T-helper 9 cell (primary cell): ENCODE measurements around the gene BPTF.
A peak's percentile ranks its signal among the peaks of the same experiment; 100 is the strongest.
"Not testable (repeated sequence)": the region's sequence is repeated elsewhere in the genome, so short reads cannot be mapped to it uniquely, and the experiment has no call there.

Source experiments
- DNase-seq: peaks from one replicate; pipeline ENCODE4 v3.0.0-alpha.2; 2020

Gene BPTF

DNA sequence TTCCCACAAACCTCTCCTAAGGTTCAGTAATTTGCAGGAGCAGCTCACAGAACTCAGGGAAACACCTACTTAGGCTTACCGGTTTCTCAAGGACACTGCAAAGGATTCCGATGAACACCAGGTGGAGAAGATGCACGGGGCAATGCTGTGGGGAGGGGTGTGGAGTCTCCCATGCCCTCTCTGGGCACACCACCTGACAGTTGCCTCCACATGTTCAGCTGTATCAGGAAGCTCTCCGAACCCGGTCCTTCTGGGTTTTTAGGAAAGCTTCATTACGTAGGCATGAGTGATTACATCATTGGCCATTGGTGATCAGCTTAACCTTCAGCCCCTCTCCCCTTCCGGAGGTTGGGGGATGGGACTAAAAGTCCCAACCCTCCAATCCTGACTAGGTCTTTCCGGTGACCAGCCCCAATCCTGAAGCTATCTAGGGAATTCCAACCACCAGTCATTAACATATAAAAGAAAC lies 149.3 kb downstream of the BPTF start:
- no peak for DNase-seq

- DNase-seq: not testable (repeated sequence)
These were observed 151.0 kb downstream of the BPTF start for GRCh38 chr17:67976306-67976705.

DNA sequence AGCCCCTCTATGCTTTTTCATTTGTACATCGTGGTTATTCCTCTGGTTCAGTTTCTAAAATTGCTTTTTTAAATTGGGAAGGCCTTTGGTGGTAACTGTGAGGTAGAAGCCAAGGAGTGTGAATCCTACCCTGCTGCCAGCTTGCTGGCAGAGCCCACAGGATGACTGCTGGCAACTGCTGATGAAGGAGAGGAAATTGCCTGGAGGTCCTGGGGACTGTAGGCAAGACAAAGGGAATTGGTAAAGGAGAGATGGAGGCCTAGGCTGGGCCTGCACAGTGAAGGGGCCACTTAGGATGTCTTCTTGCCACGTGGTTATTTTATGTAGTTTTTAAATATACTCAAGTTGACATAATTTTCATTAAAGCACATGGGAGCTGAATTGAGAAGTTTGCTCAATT lies 155.2 kb downstream of the BPTF start:
- no peak for DNase-seq

GRCh38 chr17:67980883-67981282 lies 155.6 kb downstream of the BPTF start:
- not testable (repeated sequence) for DNase-seq

- no peak for DNase-seq
These were observed 156.8 kb downstream of the BPTF start for GRCh38 chr17:67982034-67982640.

GRCh38 chr17:67982686-67983382 lies 157.5 kb downstream of the BPTF start:
- DNase-seq: no peak

GRCh38 chr17:67983383-67983688 lies 158.0 kb downstream of the BPTF start:
- DNase-seq: no peak

- DNase-seq: no peak
These were observed 165.6 kb downstream of the BPTF start for GRCh38 chr17:67990909-67991308.

GRCh38 chr17:67992548-67993152 lies 167.3 kb downstream of the BPTF start:
- no peak for DNase-seq

GRCh38 chr17:67993153-67993997 lies 168.1 kb downstream of the BPTF start:
- peak; percentile 57 for DNase-seq

DNA sequence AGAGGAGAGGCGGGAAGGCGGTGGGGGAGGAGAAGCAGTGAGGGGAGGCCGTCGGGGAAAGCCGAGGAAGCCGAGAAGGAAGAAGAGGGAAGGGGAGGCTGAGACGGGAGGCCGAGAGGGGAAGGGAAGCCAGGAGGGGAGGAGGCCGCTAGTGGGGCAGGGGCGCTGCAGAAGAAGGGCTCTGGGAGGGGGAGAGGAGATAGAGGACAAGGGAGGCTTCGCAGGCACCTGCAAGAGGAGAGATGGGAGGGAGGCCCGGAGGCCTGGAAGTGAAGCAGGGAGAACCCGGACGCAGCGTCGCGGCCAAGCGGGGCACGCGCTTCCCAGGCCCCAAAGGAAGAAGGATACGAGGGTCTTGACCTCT lies 168.7 kb downstream of the BPTF start:
- DNase-seq: no peak

- no peak for DNase-seq
These were observed 169.7 kb downstream of the BPTF start for GRCh38 chr17:67994817-67995569.

DNA sequence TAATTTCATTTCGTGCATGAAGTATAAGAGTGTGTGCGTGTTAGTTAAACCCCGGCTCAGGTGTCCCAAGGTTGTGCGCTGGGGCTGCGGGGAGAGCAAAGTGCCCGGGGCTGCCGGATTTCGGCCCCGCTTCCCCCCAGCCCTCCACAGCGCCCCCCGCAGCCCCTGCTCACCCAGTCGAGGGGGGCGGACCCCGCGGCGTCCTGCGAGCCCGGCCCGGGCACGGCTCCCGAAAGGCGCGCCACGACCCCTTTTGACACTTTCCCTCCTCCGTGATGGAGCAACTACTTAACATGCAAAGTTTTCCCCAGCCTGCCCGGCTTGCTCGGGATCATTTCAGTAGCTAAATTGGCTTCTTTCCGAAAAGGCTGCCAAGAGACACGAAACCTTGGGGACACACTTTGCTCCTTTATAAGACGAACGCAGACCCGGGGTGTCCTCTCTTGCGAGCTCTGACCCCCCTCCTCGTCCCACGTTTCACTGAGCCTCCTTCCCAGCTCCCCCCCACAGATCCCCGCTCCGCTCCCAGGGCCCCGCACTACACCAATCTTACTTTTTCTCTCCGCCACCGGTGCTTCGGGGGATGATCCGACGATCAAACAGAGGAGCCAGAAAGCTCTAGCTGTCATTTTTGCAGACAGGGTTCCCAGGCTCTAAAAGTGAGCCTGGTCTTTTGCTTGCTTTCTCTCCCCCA lies 170.4 kb downstream of the BPTF start:
- no peak for DNase-seq

DNA sequence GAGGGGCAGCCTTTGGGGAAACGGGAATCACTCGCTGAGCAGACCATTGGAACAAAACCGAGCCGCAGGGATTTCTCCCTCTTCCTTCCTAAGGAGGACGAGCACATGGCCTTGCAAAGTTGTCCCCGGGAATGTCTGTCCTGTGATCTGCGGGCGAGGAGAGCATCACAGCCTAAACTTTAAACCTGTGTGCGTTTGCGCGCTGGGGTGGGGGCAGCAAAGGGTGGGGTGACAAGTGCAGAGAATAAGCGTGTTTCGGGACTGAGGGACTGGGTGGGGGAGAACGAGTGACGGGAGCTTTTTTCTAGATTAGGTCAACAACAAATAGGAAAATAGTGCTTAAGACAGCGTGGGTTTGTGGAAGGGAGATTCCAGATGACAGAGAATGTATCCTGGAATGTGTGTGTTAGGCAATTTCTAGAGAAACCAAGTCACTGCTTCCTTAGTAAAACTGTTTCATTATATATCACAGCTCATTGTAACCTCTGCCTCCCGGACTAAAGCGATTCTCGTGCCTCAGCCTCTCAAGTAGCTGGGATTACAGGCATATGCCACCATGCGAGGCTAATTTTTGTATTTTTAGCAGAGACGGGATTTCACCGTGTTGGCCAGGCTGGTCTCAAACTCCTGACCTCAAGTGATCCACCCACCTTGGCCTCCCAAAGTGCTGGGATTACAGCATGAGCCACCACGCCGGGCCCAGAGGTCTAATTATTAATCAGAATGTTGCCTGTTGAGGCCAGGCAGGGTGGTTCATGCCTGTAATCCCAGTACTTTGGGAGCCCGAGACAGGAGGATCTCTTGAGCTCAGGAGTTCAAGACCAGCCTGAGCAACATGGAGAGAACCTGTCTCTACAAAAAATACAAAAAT lies 171.2 kb downstream of the BPTF start, which contains the start of gene C17orf58:
Gene C17orf58 (minus strand): TSS at position 169 of the 871 bp plus-strand sequence. CDS start 271 bp downstream, outside the sequence.
- not testable (repeated sequence) for DNase-seq

- DNase-seq: no peak
These were observed 173.2 kb downstream of the BPTF start for GRCh38 chr17:67998466-67998865.

DNA sequence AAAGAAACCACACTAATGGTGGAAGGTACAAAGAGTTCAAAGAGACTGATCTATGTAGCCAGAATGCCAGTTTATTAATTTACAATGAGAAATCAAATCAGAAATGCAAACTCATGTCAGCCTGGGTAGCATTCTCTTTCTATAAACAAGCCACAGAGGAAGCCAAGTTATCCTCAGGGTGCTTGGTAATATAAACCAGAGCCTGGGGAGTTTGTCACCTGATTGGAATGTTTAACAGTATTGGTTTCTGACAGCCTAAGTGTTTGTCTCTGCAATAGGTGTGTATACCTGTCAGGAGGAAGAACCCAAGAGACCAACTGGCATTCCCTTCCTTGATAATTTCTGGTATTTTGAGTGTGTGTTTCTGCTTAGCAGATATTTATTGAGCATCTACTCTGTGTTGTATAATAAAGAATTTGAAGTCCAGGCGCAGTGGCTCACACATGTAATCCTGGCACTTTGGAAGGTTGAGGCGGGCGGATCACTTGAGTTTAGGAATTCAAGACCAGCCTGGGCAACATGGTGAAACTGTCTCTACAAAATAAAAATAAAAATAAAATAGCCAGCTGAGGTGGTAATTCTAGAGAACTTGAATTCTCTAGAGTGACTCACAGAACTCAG lies 174.1 kb downstream of the BPTF start:
- no peak for DNase-seq

DNA sequence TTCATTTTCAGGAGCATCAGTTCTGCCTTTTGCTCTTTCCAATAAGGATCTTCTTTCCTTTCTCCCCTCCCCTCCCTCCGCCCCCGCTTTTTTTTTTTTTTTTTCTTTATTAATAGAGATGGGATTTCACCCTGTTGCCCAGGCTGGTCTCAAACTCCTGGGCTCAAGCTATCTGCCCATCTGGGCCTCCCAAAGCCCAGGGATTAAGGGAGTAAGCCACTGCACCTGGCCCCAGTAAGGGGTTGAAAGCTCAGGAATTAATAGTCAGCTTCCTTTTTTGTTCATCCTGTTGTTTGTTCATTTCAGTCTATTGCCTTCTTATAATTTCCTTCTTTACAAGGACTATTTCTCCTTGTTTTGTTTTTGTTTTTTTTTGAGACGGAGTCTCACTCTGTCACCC lies 178.9 kb downstream of the BPTF start:
- no peak for DNase-seq

DNA sequence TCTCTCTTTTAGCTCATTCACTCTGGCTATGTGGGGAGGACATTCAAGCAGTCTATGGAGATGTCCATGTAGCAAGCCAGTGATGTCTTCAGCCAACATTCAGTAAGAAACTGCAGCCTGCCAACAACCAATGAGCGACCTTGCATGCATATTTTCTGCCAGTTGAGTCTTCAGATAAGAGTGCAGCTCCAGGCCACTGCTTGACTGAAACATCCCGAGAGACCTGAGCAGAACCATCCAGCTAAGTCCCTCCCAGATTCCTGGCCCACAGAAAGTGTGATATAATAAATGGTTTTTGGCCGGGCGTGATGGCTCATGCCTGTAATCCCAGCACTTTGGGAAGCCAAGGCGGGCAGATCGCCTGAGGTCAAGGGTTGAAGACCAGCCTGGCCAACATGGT lies 181.5 kb downstream of the BPTF start:
- no peak for DNase-seq

- DNase-seq: peak; percentile 68
These were observed 185.9 kb downstream of the BPTF start for GRCh38 chr17:68011199-68011665.

- DNase-seq: no peak
These were observed 188.1 kb downstream of the BPTF start for GRCh38 chr17:68013385-68013784.
